Lung (tissue), 12 donors: ENCODE measurements around the gene KCNQ4. TPM values are rescaled to one million over a fixed set of nuclear protein-coding genes. Genes with fewer than 3 reads are reported as not detected.
A peak's percentile ranks its signal among the peaks of the same experiment; 100 is the strongest.

Source experiments
- ATAC-seq: fragments of 200-7000 bp; cut with Tn5 transposase; one replicate; pipeline ENCODE4 v1.9.1; 2020; ENCODE audit warnings: moderate number of reproducible peaks; ENCODE audit not compliant: insufficient read depth, low FRiP score
- DNase-seq, 3 donors: peaks; one replicate each; pipeline ENCODE4 v3.0.0-alpha.2; 2013 to 2017
- H3K27ac ChIP-seq, 2 donors: one replicate each; pipeline ENCODE4 v1.5.1; 2013; ENCODE audit warnings: mild to moderate bottlenecking in 2 of 2, moderate library complexity in 2 of 2, control low read depth in 1 of 2, inconsistent platforms in 1 of 2, low read depth in 1 of 2, low read length in 1 of 2
- H3K27me3 ChIP-seq, 3 donors: one replicate each; pipeline ENCODE4 v1.5.1; 2013; ENCODE audit warnings: low read length in 2 of 3; ENCODE audit not compliant: control insufficient read depth in 3 of 3, insufficient read depth in 3 of 3
- H3K36me3 ChIP-seq, 4 donors: one replicate each; pipeline ENCODE4 v1.5.1; 2013; ENCODE audit warnings: low read length in 4 of 4, mild to moderate bottlenecking in 1 of 4, moderate library complexity in 1 of 4; ENCODE audit not compliant: control insufficient read depth in 4 of 4, insufficient read depth in 4 of 4
- H3K4me1 ChIP-seq, 5 donors: one replicate each; pipeline ENCODE4 v1.5.1; 2013; ENCODE audit warnings: low read length in 5 of 5, mild to moderate bottlenecking in 2 of 5, moderate library complexity in 1 of 5; ENCODE audit not compliant: control insufficient read depth in 5 of 5, insufficient read depth in 5 of 5
- H3K4me3 ChIP-seq: one replicate; pipeline ENCODE4 v1.5.1; 2013; ENCODE audit warnings: mild to moderate bottlenecking, control low read depth, moderate library complexity
- H3K9ac ChIP-seq, 2 donors: one replicate each; pipeline ENCODE4 v1.5.1; 2013; ENCODE audit warnings: low read length in 2 of 2, control low read depth in 1 of 2; ENCODE audit not compliant: insufficient read depth in 1 of 2
- H3K9me3 ChIP-seq, 4 donors: one replicate each; pipeline ENCODE4 v1.5.1; 2013; ENCODE audit warnings: low read length in 3 of 4, mild to moderate bottlenecking in 1 of 4, moderate library complexity in 1 of 4; ENCODE audit not compliant: control insufficient read depth in 4 of 4, insufficient read depth in 3 of 4
- CTCF ChIP-seq: IDR thresholded peaks from 2 replicates; pipeline ENCODE4 v1.5.1; 2012; ENCODE audit warnings: mild to moderate bottlenecking; ENCODE audit errors: control extremely low read depth, extremely low read depth
- WGBS, 2 donors: extraction: QIAGEN DNeasy Blood & Tissue Kit; methylation state at CpG; one replicate each; pipeline ENCODE4 v1.1.7; 2013; 5-methylcytosine and 5-hydroxymethylcytosine counted together
- polyA plus RNA-seq, 2 donors: library from polyadenylated mRNA; stranded (reverse); fragments of 200-250 nt; gene quantifications; one replicate each; pipeline ENCODE4 v1.2.1, GENCODE V29; 2013
- total RNA-seq, 2 donors: library from RNA; depleted of rRNA in 1 of 2; stranded (reverse); fragments of >200 nt in 1 of 2; gene quantifications; one replicate each; pipeline ENCODE4 v1.2.1, GENCODE V29; 2014 to 2021
- donor health status: control.
- donor health status: control.
- donor health status: Bipolar disorder and iron deficiency.
- donor health status: healthy.
- donor health status: DM: yes; HTN: yes; CAD: no.

KCNQ4 gene
- total and polyA plus RNA-seq, 4 donors, result 0.54 to 0.98 (median 0.59) TPM

- H3K9me3 ChIP-seq, result no peaks in the 10 kb centered on the region
- WGBS, 2 donors, result 97 to 98% methylated on average over 6 of the region's 6 CpGs
- peaks cover 11 to 57% (median 37%) of the 10 kb centered on the region in 4 donors for H3K36me3 ChIP-seq
- no peak for TF ChIP-seq CTCF
- peaks cover 0 to 6% (median 0%) of the 10 kb centered on the region in 5 donors for H3K4me1 ChIP-seq
- no peak overlapping the region for H3K9ac ChIP-seq
- ATAC-seq, result no peak
- no peak for DNase-seq
- H3K27ac ChIP-seq, result peak overlapping the region in 1 of 2 donors; percentile 34
- no peak overlapping the region for H3K4me3 ChIP-seq
- H3K27me3 ChIP-seq, result no peaks in the 10 kb centered on the region
Measured at GRCh38 chr1:40758578-40759343, 24.8 kb upstream of the KCNQ4 start.

- Histone ChIP-seq H3K27ac (peak overlapping the region in 1 of 2 donors; percentile 30), H3K9me3 (no peaks in the 10 kb centered on the region), H3K4me3 (no peak overlapping the region), H3K27me3 (no peaks in the 10 kb centered on the region), H3K36me3 (peaks cover 14 to 53% (median 40%) of the 10 kb centered on the region in 4 donors), H3K4me1 (peaks cover 0 to 1% (median 0%) of the 10 kb centered on the region in 5 donors), H3K9ac (no peak overlapping the region)
- ATAC-seq (no peak), DNase-seq (no peak)
- WGBS, 2 donors, result 77 to 85% methylated on average over 4 of the region's 4 CpGs
- no peak for TF ChIP-seq CTCF
Measured at GRCh38 chr1:40760984-40761383, 22.6 kb upstream of the KCNQ4 start.

GRCh38 chr1:40762144-40762923 is 21.3 kb upstream of the KCNQ4 start:
- no peak for ATAC-seq
- 91 to 94% methylated on average over 7 of the region's 7 CpGs for WGBS, 2 donors
- no peak for TF ChIP-seq CTCF

More at GRCh38 chr1:40762144-40762923, 21.3 kb upstream of the KCNQ4 start:
- Histone ChIP-seq H3K9ac (no peak overlapping the region), H3K4me3 (no peak overlapping the region), H3K27ac (no peak overlapping the region), H3K36me3 (peaks cover 17 to 52% (median 44%) of the 10 kb centered on the region in 4 donors), H3K4me1 (peaks cover 0 to 1% (median 0%) of the 10 kb centered on the region in 5 donors), H3K27me3 (no peaks in the 10 kb centered on the region), H3K9me3 (no peaks in the 10 kb centered on the region)
- no peak for DNase-seq
